ENCODE results near the gene NOP56. TPM values are rescaled to one million over a fixed set of nuclear protein-coding genes. Genes with fewer than 3 reads are reported as not detected.

The NOP56 gene
- total and polyA plus RNA-seq, 9 of the 15 experiments (the other 6 are each of a cell fraction or from before 2014, with no cell fraction given): 295 to 697 (median 439) TPM

DNA sequence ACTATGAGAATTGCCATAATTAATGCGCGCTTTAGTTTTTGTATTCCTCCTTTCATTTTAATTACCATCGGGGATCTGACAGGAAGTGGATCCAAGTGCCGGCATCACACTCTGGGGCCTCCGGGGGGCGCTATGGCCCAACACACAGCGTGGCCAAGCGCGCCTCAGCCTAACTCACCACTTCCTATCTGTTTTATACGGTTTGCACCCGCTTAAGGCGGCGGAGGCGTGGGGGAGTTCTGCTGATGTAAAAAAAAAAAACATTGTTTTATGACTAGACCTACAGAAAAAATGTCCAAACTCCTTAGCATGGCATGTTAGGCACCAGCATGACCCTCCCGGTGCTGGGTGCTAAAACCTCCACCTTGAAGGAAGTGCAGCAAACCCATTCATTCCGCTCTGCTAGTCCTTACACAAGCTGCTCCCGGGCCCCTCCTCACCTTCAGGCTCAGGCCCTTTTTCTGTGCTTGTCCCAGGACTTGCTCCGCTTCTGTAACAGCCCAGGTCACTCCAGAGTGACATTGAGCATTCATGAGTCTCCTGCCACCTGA is 35.7 kb downstream of the NOP56 start (continued):
- TF ChIP-seq, protein P1, sequence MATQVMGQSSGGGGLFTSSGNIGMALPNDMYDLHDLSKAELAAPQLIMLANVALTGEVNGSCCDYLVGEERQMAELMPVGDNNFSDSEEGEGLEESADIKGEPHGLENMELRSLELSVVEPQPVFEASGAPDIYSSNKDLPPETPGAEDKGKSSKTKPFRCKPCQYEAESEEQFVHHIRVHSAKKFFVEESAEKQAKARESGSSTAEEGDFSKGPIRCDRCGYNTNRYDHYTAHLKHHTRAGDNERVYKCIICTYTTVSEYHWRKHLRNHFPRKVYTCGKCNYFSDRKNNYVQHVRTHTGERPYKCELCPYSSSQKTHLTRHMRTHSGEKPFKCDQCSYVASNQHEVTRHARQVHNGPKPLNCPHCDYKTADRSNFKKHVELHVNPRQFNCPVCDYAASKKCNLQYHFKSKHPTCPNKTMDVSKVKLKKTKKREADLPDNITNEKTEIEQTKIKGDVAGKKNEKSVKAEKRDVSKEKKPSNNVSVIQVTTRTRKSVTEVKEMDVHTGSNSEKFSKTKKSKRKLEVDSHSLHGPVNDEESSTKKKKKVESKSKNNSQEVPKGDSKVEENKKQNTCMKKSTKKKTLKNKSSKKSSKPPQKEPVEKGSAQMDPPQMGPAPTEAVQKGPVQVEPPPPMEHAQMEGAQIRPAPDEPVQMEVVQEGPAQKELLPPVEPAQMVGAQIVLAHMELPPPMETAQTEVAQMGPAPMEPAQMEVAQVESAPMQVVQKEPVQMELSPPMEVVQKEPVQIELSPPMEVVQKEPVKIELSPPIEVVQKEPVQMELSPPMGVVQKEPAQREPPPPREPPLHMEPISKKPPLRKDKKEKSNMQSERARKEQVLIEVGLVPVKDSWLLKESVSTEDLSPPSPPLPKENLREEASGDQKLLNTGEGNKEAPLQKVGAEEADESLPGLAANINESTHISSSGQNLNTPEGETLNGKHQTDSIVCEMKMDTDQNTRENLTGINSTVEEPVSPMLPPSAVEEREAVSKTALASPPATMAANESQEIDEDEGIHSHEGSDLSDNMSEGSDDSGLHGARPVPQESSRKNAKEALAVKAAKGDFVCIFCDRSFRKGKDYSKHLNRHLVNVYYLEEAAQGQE (IDR thresholded peaks at IDR 0.05; ENCODE audit: borderline replicate concordance): peak; percentile 58; the same call in 1 of the 2 replicates
- TF ChIP-seq, protein P1 (CRISPR knock-in tag; IDR thresholded peaks at IDR 0.05; ENCODE audit: low read depth): no peak
- TF ChIP-seq L3MBTL2 (IDR thresholded peaks at IDR 0.05) (0 out of 2 replicates have a peak, but pooled peaks have one; percentile 15), GABPB1 (CRISPR knock-in tag; IDR thresholded peaks at IDR 0.05) (peak; percentile 62; the same call in 1 of the 2 replicates), ZNF384 (IDR thresholded peaks at IDR 0.05; ENCODE audit: low read depth, low read length) (0 out of 2 replicates have a peak, but pooled peaks have one; percentile 15), STAG1 (CRISPR knock-in tag; IDR thresholded peaks at IDR 0.05; ENCODE audit: borderline replicate concordance) (peak; percentile 55; the same call in 1 of the 2 replicates), ZBED1 (IDR thresholded peaks at IDR 0.05) (no peak), MYC (IDR thresholded peaks at IDR 0.05; ENCODE audit: low read depth, low read length) (peak; percentile 59; the same call in 1 of the 2 replicates), MYC (CRISPR knock-in tag; IDR thresholded peaks at IDR 0.05; ENCODE audit: borderline replicate concordance, low read depth) (no peak), ETV1 (tag; conservative IDR thresholded peaks at IDR 0.05; ENCODE audit: low read depth) (peak; percentile 66)
- TF ChIP-seq, protein P2, sequence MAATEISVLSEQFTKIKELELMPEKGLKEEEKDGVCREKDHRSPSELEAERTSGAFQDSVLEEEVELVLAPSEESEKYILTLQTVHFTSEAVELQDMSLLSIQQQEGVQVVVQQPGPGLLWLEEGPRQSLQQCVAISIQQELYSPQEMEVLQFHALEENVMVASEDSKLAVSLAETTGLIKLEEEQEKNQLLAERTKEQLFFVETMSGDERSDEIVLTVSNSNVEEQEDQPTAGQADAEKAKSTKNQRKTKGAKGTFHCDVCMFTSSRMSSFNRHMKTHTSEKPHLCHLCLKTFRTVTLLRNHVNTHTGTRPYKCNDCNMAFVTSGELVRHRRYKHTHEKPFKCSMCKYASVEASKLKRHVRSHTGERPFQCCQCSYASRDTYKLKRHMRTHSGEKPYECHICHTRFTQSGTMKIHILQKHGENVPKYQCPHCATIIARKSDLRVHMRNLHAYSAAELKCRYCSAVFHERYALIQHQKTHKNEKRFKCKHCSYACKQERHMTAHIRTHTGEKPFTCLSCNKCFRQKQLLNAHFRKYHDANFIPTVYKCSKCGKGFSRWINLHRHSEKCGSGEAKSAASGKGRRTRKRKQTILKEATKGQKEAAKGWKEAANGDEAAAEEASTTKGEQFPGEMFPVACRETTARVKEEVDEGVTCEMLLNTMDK (IDR thresholded peaks at IDR 0.05; ENCODE audit: borderline replicate concordance, insufficient read depth, low read depth, low read length, poor library complexity, severe bottlenecking): peak; percentile 5
- TF ChIP-seq, protein P3, sequence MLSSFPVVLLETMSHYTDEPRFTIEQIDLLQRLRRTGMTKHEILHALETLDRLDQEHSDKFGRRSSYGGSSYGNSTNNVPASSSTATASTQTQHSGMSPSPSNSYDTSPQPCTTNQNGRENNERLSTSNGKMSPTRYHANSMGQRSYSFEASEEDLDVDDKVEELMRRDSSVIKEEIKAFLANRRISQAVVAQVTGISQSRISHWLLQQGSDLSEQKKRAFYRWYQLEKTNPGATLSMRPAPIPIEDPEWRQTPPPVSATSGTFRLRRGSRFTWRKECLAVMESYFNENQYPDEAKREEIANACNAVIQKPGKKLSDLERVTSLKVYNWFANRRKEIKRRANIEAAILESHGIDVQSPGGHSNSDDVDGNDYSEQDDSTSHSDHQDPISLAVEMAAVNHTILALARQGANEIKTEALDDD (IDR thresholded peaks at IDR 0.05): peak; percentile 57; the same call in 1 of the 2 replicates
- TF ChIP-seq, protein P4, sequence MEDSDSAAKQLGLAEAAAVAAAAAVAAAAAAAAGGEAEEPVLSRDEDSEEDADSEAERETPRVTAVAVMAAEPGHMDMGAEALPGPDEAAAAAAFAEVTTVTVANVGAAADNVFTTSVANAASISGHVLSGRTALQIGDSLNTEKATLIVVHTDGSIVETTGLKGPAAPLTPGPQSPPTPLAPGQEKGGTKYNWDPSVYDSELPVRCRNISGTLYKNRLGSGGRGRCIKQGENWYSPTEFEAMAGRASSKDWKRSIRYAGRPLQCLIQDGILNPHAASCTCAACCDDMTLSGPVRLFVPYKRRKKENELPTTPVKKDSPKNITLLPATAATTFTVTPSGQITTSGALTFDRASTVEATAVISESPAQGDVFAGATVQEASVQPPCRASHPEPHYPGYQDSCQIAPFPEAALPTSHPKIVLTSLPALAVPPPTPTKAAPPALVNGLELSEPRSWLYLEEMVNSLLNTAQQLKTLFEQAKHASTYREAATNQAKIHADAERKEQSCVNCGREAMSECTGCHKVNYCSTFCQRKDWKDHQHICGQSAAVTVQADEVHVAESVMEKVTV (CRISPR knock-in tag; IDR thresholded peaks at IDR 0.05): peak; percentile 50

All from K562 (cell line).